A673 (cell line): ENCODE data around the gene ERVK3-1. TPM values are rescaled to one million over a fixed set of nuclear protein-coding genes. Genes with fewer than 3 reads are reported as not detected.

ENCODE experiments used
- BruUV-seq: library from RNA; stranded (reverse); fragments of 400-500 nt; replicated peaks from 2 replicates; lab custom pipeline; 2021; lab: Mats Ljungman, UMichigan
- CTCF ChIA-PET: fragments of 300-600 bp; sonication (Branson Sonifier 250); formaldehyde crosslinking; loops from one replicate; lab custom pipeline; 2022; ENCODE audit warnings: antibody characterized with exemption; lab: Charles Lee
- POLR2A ChIA-PET: fragments of 300-600 bp; sonication (Branson Sonifier 250); formaldehyde crosslinking; loops from one replicate; lab custom pipeline; 2022; ENCODE audit warnings: antibody characterized with exemption; ENCODE audit not compliant: low non-redundant PET; lab: Charles Lee
- DNase-seq: peaks from one replicate; pipeline ENCODE4 v3.0.0-alpha.2; 2015; ENCODE audit warnings: low spot score
- H3K27ac ChIP-seq: fragments of 200-600 bp; sonication (generic); 2 replicates; pipeline ENCODE4 v1.5.1; 2016; ENCODE audit warnings: mixed run types, low read depth, mild to moderate bottlenecking, mixed read lengths, antibody characterized with exemption, low read length; ENCODE audit not compliant: poor library complexity, severe bottlenecking
- H3K27me3 ChIP-seq: fragments of 200-600 bp; sonication (generic); replicated peaks from 2 replicates; pipeline ENCODE4 v1.6.1; 2017; ENCODE audit warnings: mixed run types, low read depth, mild to moderate bottlenecking, mixed read lengths, antibody characterized with exemption, low read length; ENCODE audit not compliant: insufficient read depth, poor library complexity
- H3K36me3 ChIP-seq: fragments of 200-600 bp; sonication (generic); 2 replicates; pipeline ENCODE4 v1.6.1; 2016; ENCODE audit warnings: mixed run types, mild to moderate bottlenecking, mixed read lengths, antibody characterized with exemption, low read length; ENCODE audit not compliant: insufficient read depth, poor library complexity, severe bottlenecking
- H3K4me1 ChIP-seq: fragments of 200-600 bp; sonication (generic); 2 replicates; pipeline ENCODE4 v1.6.1; 2017; ENCODE audit warnings: mixed run types, mild to moderate bottlenecking, mixed read lengths, antibody characterized with exemption, low read length; ENCODE audit not compliant: insufficient read depth, poor library complexity, severe bottlenecking
- H3K4me3 ChIP-seq: fragments of 200-600 bp; sonication (generic); 2 replicates; pipeline ENCODE4 v1.5.1; 2016; ENCODE audit warnings: low read depth, mixed run types, mild to moderate bottlenecking, mixed read lengths, low read length; ENCODE audit not compliant: poor library complexity, severe bottlenecking
- H3K9me3 ChIP-seq: fragments of 200-600 bp; sonication (generic); 2 replicates; pipeline ENCODE4 v1.6.1; 2016; ENCODE audit warnings: mixed run types, low read depth, mild to moderate bottlenecking, mixed read lengths, antibody characterized with exemption, low read length; ENCODE audit not compliant: poor library complexity, severe bottlenecking
- CTCF ChIP-seq: fragments of 300-800, 200-600 bp; sonication (generic); conservative IDR thresholded peaks from 2 replicates; pipeline ENCODE4 v1.5.1; 2017; ENCODE audit warnings: low read depth, mild to moderate bottlenecking, antibody characterized with exemption, low read length, moderate library complexity, mixed read lengths
- EZH2 ChIP-seq: fragments of 200-600 bp; sonication (generic); IDR thresholded peaks from 2 replicates; pipeline ENCODE4 v1.6.1; 2017; ENCODE audit warnings: borderline replicate concordance, low read depth, mild to moderate bottlenecking, mixed read lengths, antibody characterized with exemption, low read length; ENCODE audit not compliant: poor library complexity, severe bottlenecking
- intact Hi-C: fragments of 100-400 bp; cut with micrococcal nuclease; formaldehyde crosslinking; loops from one replicate; pipeline ENCODE4 v1.10.0; 2022; ENCODE audit not compliant: unreplicated experiment
- total RNA-seq: library from RNA; stranded (reverse); gene quantifications from 2 replicates; pipeline ENCODE4 v1.2.3, GENCODE V29; 2021

Gene ERVK3-1
- total RNA-seq, 1 experiment from 2014 or later = 77.1 TPM

- H3K4me1 ChIP-seq = no peaks in the 10 kb centered on the region
- CTCF ChIA-PET = no interaction called here
- no peaks in the 10 kb centered on the region for H3K9me3 ChIP-seq
- H3K27ac ChIP-seq = peak overlapping the region; percentile 72
- intact Hi-C loops = no loop called here
- H3K27me3 ChIP-seq = no peaks in the 10 kb centered on the region
- POLR2A ChIA-PET = interaction anchor here (0.6 kb wide), 1 partner anchor 20 kb away, joined by 8 read pairs; no protein-coding TSS in a partner anchor
- peak overlapping the region; percentile 73 for H3K4me3 ChIP-seq
- TF ChIP-seq CTCF = no peak
- no peak for TF ChIP-seq EZH2
- DNase-seq = no peak
- no TSS peak for BruUV-seq
- H3K36me3 ChIP-seq = no peaks in the 10 kb centered on the region
These were observed 21.3 kb downstream of the ERVK3-1 start for GRCh38 chr19:58326501-58326913.

- Histone ChIP-seq H3K4me3 (peak within 1 kb of the TSS; percentile 73), H3K27me3 (no peaks in the 10 kb centered on the region), H3K4me1 (no peaks in the 10 kb centered on the region), H3K9me3 (no peaks in the 10 kb centered on the region), H3K27ac (peak within 1 kb of the TSS; percentile 72), H3K36me3 (no peaks in the 10 kb centered on the region)
- CTCF ChIA-PET = no interaction called here
- BruUV-seq = TSS peak; percentile 52
- TF ChIP-seq CTCF (no peak), EZH2 (no peak)
- peak; percentile 97 for DNase-seq
- intact Hi-C loops = no loop called here
- POLR2A ChIA-PET = interaction anchor here (0.6 kb wide), 1 partner anchor 20 kb away, joined by 8 read pairs; no protein-coding TSS in a partner anchor
These were observed 21.9 kb downstream of the ERVK3-1 start, which contains the start of gene ZSCAN22 for GRCh38 chr19:58326914-58327726. TSS of gene ZSCAN22 (plus strand) at chr19:58326994. CDS start at chr19:58334803, 7,809 bp downstream.

- Histone ChIP-seq H3K4me3 (no peak overlapping the region), H3K9me3 (no peaks in the 10 kb centered on the region), H3K27ac (no peak overlapping the region), H3K27me3 (no peaks in the 10 kb centered on the region), H3K36me3 (no peaks in the 10 kb centered on the region), H3K4me1 (no peaks in the 10 kb centered on the region)
- POLR2A ChIA-PET = interaction anchor here (0.6 kb wide), 1 partner anchor 12 kb away, joined by 11 read pairs; no protein-coding TSS in a partner anchor
- no TSS peak for BruUV-seq
- CTCF ChIA-PET = no interaction called here
- intact Hi-C loops = no loop called here
- peak; percentile 17 for DNase-seq
- TF ChIP-seq CTCF (peak; percentile 33; the same call in 1 of the 2 replicates), EZH2 (no peak)
These were observed 23.8 kb downstream of the ERVK3-1 start for GRCh38 chr19:58328999-58329398.
